Activated gamma-delta T cell treated with Interleukin-2 at 50 U/mL for 16 hours (primary cell): ENCODE measurements around the gene FN3KRP.

Experiments used
- DNase-seq: peaks from one replicate; pipeline ENCODE4 v3.0.0-alpha.2; 2020

Gene FN3KRP

DNA sequence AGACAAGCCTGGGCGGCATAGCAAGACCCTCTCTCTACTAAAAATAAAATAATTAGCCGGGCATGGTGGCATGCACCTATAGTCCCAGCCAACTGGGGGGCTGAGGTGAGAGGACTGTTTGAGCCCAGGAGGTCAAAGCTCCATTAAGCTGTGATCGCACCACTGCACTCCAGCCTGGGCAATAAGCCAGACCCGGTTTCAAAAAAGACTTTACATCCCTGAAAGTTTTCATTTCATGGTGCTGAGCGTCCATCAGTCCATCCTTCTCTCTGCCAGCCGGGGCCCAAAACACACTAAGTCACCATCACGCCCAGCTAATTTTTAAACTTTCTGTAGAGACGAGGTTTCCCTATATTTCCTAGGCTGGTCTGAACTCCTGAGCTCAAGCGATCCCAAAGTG lies 28.6 kb upstream of the FN3KRP start:
- DNase-seq, result no peak

DNA sequence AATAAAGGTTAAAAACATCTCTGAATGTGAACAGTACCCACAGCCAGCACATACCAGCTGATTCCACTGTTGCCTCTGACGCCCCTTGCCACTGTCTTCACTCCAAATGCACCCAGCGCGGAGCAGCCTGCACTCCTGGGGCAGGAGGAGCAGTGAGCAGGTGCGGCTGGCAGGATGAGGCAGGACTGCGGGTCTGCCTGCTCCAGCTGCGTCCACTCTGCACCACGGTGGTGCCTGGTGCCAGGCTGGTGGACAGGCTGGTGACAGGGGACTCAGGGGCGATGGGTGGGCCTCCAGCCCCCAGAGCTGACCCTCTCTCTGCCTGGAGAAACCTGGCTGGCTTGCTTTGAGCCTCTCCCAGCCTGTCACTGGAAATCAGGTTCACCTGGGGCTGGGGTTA lies 27.4 kb upstream of the FN3KRP start:
- DNase-seq, result no peak

GRCh38 chr17:82690786-82691489 lies 25.6 kb upstream of the FN3KRP start:
- no peak for DNase-seq

DNA sequence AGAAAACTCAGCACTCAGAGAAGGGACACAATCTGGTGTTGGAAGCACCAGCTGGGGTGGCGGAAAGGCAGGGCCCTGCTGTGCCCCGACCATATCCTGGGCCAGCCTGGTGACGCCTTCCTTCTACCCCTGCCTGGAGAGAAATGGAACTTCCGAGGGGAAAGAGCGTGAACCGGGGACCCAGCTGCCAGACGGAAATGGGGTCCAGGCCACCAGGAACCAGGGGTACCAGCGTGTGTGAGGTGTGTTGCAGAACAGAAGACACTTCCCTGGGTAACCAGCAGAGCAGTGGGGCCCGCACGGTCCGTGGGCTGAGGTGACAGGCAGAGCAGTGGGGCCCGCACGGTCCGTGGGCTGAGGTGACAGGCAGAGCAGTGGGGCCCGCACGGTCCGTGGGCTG lies 24.8 kb upstream of the FN3KRP start:
- no peak for DNase-seq

GRCh38 chr17:82692268-82692667 lies 24.2 kb upstream of the FN3KRP start:
- no peak for DNase-seq

GRCh38 chr17:82693168-82693867 lies 23.2 kb upstream of the FN3KRP start:
- no peak for DNase-seq

- DNase-seq, result no peak
These were observed 21.9 kb upstream of the FN3KRP start for GRCh38 chr17:82694647-82695046.

DNA sequence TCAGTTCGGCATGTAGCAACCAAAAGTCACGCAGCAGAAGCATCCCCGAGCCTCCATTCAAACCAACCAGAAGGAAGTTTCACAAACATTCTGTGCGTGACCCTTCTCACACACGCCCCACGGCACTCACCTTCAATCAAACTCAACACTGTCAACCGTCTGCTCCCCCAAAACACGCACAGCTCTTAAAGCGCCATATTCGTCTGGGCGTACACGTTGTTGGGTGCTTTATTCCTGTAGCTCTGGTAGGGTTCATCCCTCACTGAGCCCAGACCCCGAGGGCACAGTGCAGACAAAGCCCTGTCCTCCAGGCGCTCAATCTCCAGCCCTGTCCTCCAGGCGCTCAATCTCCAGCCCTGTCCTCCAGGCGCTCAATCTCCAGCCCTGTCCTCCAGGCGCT lies 20.2 kb upstream of the FN3KRP start:
- no peak for DNase-seq

- no peak for DNase-seq
These were observed 19.3 kb upstream of the FN3KRP start for GRCh38 chr17:82696916-82697807.

DNA sequence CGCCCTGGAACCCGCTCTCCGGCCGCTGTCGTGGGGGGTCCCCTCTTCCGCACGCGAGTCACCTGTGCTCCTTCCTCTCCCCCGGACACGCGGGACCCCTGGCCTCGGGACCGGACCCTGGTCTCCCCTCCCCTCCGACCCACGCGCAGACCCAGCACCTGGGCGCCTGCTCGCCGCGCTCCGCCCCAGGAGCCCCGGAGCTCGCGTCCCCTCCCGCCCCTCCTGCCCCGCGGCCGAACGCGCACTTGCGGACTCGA lies 18.8 kb upstream of the FN3KRP start:
- DNase-seq, result no peak

GRCh38 chr17:82698065-82698973 lies 18.2 kb upstream of the FN3KRP start, which contains the start of gene RAB40B:
TSS of gene RAB40B (minus strand) at chr17:82698698. CDS start at chr17:82698596, 102 bp downstream.
- peak; percentile 99 for DNase-seq

GRCh38 chr17:82698974-82699442 lies 17.5 kb upstream of the FN3KRP start:
- DNase-seq, result no peak

DNA sequence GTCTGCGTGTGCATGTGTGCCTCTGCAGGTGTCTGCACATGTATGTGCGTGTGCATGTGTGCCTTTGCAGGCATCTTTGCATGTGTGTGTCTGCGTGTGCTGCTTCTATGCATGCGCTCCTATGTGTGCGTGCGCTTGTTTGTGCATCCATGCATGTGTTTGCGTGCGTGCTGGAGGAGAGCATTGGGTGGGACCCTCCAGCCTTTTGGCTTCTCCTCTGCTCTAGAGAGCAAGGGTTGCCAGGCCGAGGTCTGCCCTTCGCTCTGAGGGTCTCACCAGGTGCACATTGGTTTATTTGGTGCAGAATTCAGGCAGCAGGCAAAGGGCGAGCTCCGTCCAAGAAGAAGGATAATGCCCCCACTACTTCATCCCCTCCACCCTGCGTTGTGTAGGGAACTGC lies 17.0 kb upstream of the FN3KRP start:
- no peak for DNase-seq

GRCh38 chr17:82702231-82702927 lies 14.1 kb upstream of the FN3KRP start:
- DNase-seq, result no peak

DNA sequence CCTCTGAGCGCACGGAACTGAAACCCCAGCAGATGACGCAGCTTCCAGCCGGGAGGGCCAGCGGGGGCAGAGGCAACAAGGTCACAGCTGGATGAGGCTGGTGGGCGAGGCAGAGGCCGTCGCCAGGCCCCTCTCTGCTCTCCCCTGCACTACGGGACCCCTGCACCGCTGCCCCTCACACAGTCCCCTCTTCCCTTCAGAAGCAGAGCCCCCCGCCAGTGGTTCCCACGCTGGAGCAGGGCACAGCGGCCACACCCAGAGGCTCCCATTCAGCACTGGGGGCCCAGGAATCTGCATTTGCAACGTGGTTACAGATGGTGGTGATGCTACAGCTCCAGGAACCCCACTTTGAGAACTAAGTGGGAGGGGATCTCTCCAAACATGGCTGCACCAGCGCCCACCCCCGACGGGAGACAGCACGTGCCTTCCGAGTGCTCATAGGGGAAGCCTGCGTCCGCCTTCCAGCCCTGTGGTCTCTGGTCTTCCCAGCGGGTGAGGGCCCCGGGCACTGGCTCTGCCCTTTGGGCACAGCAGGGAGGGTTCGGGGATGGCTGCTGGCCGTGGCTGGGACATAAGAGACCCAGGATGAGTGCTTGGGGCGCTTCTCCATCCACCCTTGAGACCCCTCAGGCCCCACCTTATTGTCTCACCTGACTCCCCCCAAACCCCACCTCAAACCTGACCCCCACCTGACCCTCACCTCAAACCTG lies 13.3 kb upstream of the FN3KRP start:
- no peak for DNase-seq

- DNase-seq, result no peak
These were observed 12.3 kb upstream of the FN3KRP start for GRCh38 chr17:82703935-82704865.

DNA sequence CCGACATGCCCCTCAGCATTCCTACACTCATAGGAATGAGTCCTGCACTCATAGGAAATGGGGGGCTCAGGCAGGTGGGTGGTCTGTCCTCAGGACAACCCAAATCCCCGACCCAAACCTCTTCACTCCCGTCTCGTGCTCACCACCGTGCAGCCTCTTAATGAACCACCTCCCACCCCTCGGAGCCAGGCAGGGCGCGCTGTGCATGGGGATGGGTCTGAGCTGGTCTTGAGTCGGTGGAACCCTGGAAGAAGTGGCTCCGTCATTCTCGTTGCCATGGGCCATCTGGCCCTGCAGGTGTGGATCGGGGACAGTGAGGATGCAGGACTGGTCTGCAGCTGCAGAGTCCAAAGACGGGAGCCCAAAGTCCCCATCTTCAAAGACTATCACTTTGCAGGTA lies 11.6 kb upstream of the FN3KRP start:
- no peak for DNase-seq

DNA sequence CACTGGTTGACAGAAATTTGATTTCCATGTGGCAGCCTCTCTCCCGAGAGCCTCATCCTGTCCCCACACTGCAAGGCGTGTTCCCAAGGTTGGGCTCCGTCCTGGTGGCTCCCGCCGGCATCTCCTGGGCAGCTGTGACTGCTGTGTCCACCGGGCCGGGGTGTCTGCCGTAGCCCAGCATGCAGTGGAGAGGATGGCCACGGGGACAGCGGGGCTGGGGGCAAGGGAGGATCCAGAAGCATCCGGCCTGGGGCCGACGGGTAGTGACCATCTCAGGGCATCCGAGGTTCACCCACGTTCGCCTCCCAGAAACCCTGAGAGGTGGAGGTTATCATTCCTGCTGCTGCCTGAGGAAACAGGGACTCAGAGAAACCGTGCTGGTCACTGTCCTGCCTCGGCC lies 10.8 kb upstream of the FN3KRP start:
- DNase-seq, result no peak

- DNase-seq, result no peak
These were observed 7.4 kb upstream of the FN3KRP start for GRCh38 chr17:82709024-82709675.
